ENCODE data around the gene ZNF678.
"Not testable (repeated sequence)": the region's sequence is repeated elsewhere in the genome, so short reads cannot be mapped to it uniquely, and the experiment has no call there.

Gene ZNF678

DNA sequence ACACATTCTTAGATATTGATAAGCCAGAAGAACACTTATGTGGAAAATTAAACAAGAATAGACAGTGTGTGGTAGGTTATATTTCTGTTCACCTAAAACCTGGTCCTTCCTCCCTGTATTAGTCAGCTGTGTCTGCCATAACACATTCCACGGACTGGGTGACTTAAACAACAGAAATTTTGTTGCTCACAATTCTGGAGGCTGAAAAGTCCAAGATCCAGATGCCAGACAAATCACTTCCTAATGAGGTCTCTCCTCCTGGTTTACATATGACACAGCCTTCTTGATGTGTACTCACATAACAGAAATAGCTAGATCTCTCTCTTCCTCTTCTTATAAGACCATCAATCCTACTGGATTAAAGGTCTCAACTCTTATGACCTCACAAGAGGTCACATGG is 146.1 kb downstream of the ZNF678 start:
- Histone ChIP-seq H3K4me1 (peaks cover 0 to 13% (median 2%) of the 10 kb centered on the region in 10 experiments; a peak in 7 of 20 replicates), H3K9me3 (replicated peaks in 1 of 11) (peaks cover 68 to 87% (median 76%) of the 10 kb centered on the region in 11 experiments), H3K4me2 (no peak overlapping the region), H4K20me1 (no peaks in the 10 kb centered on the region), H3K27ac (no peak overlapping the region), H3K36me3 (no peaks in the 10 kb centered on the region; a peak in 1 of 22 replicates), H3K4me3 (no peak overlapping the region), H3K9ac (no peak overlapping the region), H3K27me3 (no peaks in the 10 kb centered on the region)
- TF ChIP-seq Cebpa-rat (IDR thresholded peaks at IDR 0.05), result no peak

GRCh38 chr1:227710474-227710873 is 147.1 kb downstream of the ZNF678 start:
- not testable (repeated sequence) for H3K36me3 ChIP-seq, H3K27ac ChIP-seq, H4K20me1 ChIP-seq, H3K9ac ChIP-seq, H3K27me3 ChIP-seq, H3K4me2 ChIP-seq, H3K4me3 ChIP-seq
- Histone ChIP-seq H3K9me3 (replicated peaks in 1 of 11) (peaks cover 78 to 92% (median 85%) of the 10 kb centered on the region in 11 experiments), H3K4me1 (peaks cover 0 to 13% (median 2%) of the 10 kb centered on the region in 10 experiments; a peak in 7 of 20 replicates)

DNA sequence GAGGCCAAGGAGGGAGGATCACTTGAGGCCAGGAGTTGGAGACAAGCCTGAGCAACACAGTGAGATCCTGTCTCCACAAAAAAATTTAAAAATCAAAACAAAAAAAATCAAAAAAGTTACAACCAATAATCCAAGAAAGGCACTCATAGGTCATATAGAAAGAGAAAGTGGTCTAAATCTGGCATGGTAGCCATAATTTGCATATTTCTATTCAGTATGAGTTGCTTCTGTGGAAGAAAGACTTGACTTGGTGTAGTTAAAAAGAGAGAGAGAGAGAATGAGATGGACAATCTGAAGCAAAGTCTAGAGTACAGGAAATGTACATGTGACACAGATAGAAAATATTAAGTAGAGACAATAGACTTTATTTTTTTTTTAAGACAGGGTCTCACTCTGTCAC is 149.3 kb downstream of the ZNF678 start:
- Histone ChIP-seq H3K9me3 (replicated peaks in 1 of 11) (peaks cover 73 to 93% (median 81%) of the 10 kb centered on the region in 11 experiments), H3K9ac (no peak overlapping the region), H3K27ac (no peak overlapping the region), H3K27me3 (no peaks in the 10 kb centered on the region), H3K4me2 (no peak overlapping the region), H3K4me1 (peaks cover 0 to 6% (median 0%) of the 10 kb centered on the region in 10 experiments; a peak in 6 of 20 replicates), H3K4me3 (no peak overlapping the region), H4K20me1 (no peaks in the 10 kb centered on the region), H3K36me3 (no peaks in the 10 kb centered on the region; a peak in 1 of 22 replicates)
- no peak for TF ChIP-seq Cebpa-rat (IDR thresholded peaks at IDR 0.05)

DNA sequence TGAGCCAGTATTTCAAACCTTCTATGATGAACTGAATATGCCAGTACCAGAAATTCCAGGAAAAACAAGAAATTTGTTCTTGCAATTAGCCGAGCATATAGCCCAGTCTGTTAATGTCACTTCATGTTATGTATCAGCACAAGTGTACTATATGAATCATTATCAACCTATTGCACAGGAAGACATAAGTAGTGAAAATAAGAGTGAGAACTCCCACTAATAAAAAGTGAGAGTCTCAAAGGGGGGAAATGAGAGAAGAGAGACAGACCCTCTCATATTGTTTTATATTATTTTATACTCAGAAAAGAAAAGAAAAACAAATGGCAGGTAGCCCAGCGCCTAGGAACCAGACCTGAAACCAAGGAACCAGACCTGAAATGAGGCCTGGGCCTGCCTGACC is 155.6 kb downstream of the ZNF678 start:
- no peaks in the 10 kb centered on the region for H4K20me1 ChIP-seq
- peaks cover 91 to 100% (median 97%) of the 10 kb centered on the region in 11 experiments for H3K9me3 ChIP-seq (replicated peaks in 1 of 11)
- TF ChIP-seq Cebpa-rat (IDR thresholded peaks at IDR 0.05), result no peak
- H3K27me3 ChIP-seq, result no peaks in the 10 kb centered on the region
- H3K27ac ChIP-seq, result no peak overlapping the region
- H3K4me3 ChIP-seq, result no peak overlapping the region
- H3K36me3 ChIP-seq, result peaks cover 0 to 4% (median 0%) of the 10 kb centered on the region in 11 experiments; a peak in 1 of 22 replicates
- no peak overlapping the region for H3K9ac ChIP-seq
- no peaks in the 10 kb centered on the region for H3K4me1 ChIP-seq
- H3K4me2 ChIP-seq, result no peak overlapping the region

- no peaks in the 10 kb centered on the region for H4K20me1 ChIP-seq
- TF ChIP-seq Cebpa-rat (IDR thresholded peaks at IDR 0.05), result no peak
- H3K4me2 ChIP-seq, result no peak overlapping the region
- no peak overlapping the region for H3K27ac ChIP-seq
- peaks cover 55 to 68% (median 63%) of the 10 kb centered on the region in 11 experiments for H3K9me3 ChIP-seq (replicated peaks in 1 of 11)
- no peaks in the 10 kb centered on the region for H3K27me3 ChIP-seq
- no peak overlapping the region for H3K4me3 ChIP-seq
- no peak overlapping the region for H3K9ac ChIP-seq
- H3K4me1 ChIP-seq, result peaks cover 11 to 15% (median 12%) of the 10 kb centered on the region in 10 experiments
- H3K36me3 ChIP-seq, result peaks cover 0 to 4% (median 0%) of the 10 kb centered on the region in 11 experiments; a peak in 1 of 22 replicates
Observed at GRCh38 chr1:227723474-227723873, 160.1 kb downstream of the ZNF678 start.

- no peak for TF ChIP-seq Cebpa-rat (IDR thresholded peaks at IDR 0.05)
- Histone ChIP-seq H3K4me2 (no peak overlapping the region), H3K9me3 (replicated peaks in 1 of 11) (peaks cover 39 to 53% (median 47%) of the 10 kb centered on the region in 11 experiments), H3K27me3 (no peaks in the 10 kb centered on the region), H3K27ac (no peak overlapping the region), H3K9ac (no peak overlapping the region), H4K20me1 (peaks cover 0 to 15% (median 13%) of the 10 kb centered on the region in 11 experiments; a peak in 18 of 22 replicates), H3K4me3 (no peak overlapping the region), H3K4me1 (peaks cover 24 to 30% (median 27%) of the 10 kb centered on the region in 10 experiments), H3K36me3 (peaks cover 0 to under 1% (median 0%) of the 10 kb centered on the region in 11 experiments; a peak in 1 of 22 replicates)
Observed at GRCh38 chr1:227725046-227725445, 161.7 kb downstream of the ZNF678 start.

GRCh38 chr1:227726318-227726717 is 163.0 kb downstream of the ZNF678 start:
- no peak overlapping the region for H3K4me2 ChIP-seq
- peaks cover 24 to 41% (median 30%) of the 10 kb centered on the region in 10 experiments for H3K4me1 ChIP-seq

More at GRCh38 chr1:227726318-227726717, 163.0 kb downstream of the ZNF678 start:
- H3K27ac ChIP-seq, result no peak overlapping the region
- H4K20me1 ChIP-seq, result peaks cover 0 to 28% (median 26%) of the 10 kb centered on the region in 11 experiments; a peak in 18 of 22 replicates
- no peak for TF ChIP-seq Cebpa-rat (IDR thresholded peaks at IDR 0.05)
- H3K36me3 ChIP-seq, result peaks cover 3 to 10% (median 7%) of the 10 kb centered on the region in 11 experiments; a peak in 19 of 22 replicates
- no peak overlapping the region for H3K9ac ChIP-seq
- H3K4me3 ChIP-seq, result no peak overlapping the region
- H3K27me3 ChIP-seq, result no peaks in the 10 kb centered on the region
- H3K9me3 ChIP-seq (replicated peaks in 1 of 11), result peaks cover 26 to 40% (median 34%) of the 10 kb centered on the region in 11 experiments

Measured in BLaER1 treated with 17β-estradiol and CSF1 and Interleukin-3, amounts not matched to agents 10 nM and 100 nM (cell line).